T47D (cell line): ENCODE measurements around the gene SAXO2.
A peak's percentile ranks its signal among the peaks of the same experiment; 100 is the strongest.
"Not testable (repeated sequence)": the region's sequence is repeated elsewhere in the genome, so short reads cannot be mapped to it uniquely, and the experiment has no call there.

Source experiments
- DNase-seq, 2 experiments: peaks; one replicate each; pipeline versions ENCODE4 v3.0.0 to v3.0.0-alpha.2; 2011 to 2012; ENCODE audit warnings: low read depth in 1 of 2, low spot score in 1 of 2
- JUND ChIP-seq: IDR thresholded peaks from 2 replicates; pipeline ENCODE4 v1.6.1; 2012; ENCODE audit warnings: low read depth
- in situ Hi-C: cut with HindIII; loops from 2 replicates; pipeline ENCODE4 v1.10.0; 2016; ENCODE audit warnings: low sequenced_read_pairs, low pct_unique_long_range_greater_than_20kb

The SAXO2 gene

DNA sequence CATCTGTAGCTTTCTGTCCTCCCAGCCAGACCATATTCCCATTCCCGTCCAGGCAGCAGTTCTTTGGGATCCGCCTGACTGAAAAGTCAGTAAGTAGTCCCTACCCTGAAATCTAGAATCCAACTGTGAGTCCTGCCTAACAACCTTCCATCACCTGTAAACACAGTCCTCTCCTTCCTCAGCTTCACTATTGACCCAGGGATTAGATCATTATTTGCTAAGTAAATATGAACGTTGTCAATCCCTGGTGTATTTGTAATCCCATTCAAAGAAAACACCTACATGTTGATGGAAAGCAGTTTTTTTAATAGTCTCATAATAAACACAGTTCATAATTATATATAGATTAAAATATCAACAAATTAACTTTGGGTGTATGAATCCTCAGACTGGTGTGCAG lies 732 bp downstream of the SAXO2 start:
- DNase-seq: peak; percentile 39 to 78
- no peak for TF ChIP-seq JUND

DNA sequence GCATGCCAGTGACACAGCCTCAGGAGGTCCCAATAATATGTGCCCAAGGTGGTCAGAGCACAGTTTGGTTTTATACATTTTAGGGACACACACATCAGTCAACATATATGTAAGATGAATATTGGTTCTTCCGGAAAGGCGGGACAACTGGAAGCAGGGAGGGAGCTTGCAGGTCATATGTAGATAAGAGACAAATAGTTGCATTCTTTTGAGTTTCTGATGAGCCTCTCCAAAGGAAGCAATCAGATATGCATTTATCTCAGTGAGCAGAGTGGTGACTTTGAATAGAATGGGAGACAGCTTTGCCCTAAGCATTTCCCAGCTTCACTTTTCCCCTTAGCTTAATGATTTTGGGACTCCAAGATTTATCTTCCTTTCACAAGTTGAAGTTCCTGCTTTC lies 4.5 kb downstream of the SAXO2 start:
- in situ Hi-C loops, DNase-seq: not testable (repeated sequence)

More for the DNA sequence above, 732 bp downstream of the SAXO2 start:
- in situ Hi-C loops: no loop called here

DNA sequence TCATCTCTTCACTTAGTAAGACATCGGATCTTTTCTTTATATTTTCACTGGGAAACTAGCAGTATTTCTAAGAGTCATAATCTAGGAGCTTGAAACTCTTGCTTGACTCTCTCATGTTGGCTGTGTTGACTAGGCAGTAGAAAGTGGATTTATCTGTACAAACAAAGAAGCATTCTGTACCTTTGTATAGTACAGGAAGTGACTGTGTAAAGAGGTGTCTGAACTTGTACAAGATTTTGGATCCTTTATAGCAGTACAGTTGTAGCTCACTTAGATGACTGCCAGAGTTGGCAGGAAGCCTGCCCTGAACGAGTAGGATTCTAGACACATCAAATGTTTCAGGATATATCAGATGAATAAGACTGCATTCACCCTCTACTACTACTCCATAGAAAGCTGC lies 5.8 kb downstream of the SAXO2 start:
- in situ Hi-C loops, DNase-seq: not testable (repeated sequence)

DNA sequence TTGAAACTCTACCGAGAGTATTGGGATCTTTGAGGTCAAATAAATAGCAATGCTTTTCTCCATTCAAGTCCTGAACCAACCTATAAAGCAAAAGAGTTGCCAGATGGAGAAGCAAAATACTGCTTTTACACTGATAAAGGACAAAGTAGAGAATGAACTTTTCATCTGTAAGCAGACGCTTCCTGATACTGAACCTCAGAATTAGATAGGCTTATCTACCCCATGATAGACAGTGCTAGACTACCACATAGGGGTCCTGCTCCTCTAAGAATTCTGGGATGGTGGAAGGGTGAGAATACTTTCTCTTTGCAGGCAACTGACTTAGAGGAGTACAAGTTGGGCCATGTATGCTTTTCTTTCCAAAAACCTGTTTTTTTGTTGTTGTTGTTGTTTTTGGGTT lies 9.5 kb downstream of the SAXO2 start:
- TF ChIP-seq JUND: no peak
- in situ Hi-C loops: no loop called here
- DNase-seq: no peak

DNA sequence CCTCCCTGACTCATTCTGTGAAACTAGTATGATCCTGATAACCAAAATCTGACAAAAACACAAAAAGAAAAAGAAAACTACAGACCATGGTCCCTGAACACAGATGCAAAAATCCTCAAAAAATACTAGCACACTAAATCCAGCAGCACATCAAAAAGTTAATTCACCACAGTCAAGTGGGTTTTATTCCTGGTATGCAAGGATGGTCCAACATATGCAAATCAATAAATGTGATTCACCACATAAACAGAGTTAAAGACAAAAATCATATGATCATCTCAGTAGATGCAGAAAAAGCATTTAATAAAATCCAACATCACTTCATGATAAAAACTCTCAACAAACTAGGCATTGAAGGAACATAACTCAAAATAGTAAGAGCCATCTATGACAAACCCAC lies 12.8 kb downstream of the SAXO2 start:
- no peak for DNase-seq
- in situ Hi-C loops: no loop called here
- TF ChIP-seq JUND: no peak

DNA sequence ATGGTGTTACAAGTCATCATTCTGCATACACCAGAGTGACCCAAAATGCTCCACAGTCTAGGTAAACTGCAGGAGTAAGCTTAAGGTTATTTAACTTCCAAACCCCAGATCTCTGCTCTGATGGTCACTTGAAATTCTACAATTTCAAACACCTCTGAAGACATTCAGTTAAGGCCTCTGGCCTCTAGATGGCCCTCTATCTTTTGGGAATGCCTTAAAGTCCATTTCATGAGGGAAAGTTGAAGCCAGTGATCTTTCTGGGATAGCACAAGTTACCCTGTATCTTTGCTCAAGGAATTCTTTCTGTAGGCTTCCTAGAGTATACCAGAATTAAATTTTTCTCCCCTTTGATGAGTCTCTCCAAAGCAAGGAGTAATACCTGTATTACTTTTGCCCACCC lies 18.7 kb downstream of the SAXO2 start:
- in situ Hi-C loops, DNase-seq: not testable (repeated sequence)

DNA sequence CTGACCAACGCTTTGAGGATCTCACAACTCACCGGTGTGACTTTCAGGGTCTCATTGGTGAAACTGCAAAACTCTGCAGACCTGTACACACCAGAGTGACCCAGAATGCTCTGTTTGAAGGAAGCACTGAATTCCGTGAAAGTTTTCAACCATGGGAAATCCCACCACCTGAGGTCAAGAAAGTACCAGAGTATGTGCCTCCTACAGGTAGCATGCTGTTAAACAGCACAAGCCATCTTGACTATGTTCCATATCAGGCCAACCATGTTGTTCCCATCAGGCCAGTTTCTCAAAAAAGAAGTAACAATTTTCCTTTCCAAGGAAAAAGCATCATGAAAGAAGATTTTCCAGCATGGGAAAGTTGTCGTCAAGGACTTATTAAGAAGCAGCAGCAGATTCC lies 19.8 kb downstream of the SAXO2 start:
- DNase-seq, in situ Hi-C loops: not testable (repeated sequence)

DNA sequence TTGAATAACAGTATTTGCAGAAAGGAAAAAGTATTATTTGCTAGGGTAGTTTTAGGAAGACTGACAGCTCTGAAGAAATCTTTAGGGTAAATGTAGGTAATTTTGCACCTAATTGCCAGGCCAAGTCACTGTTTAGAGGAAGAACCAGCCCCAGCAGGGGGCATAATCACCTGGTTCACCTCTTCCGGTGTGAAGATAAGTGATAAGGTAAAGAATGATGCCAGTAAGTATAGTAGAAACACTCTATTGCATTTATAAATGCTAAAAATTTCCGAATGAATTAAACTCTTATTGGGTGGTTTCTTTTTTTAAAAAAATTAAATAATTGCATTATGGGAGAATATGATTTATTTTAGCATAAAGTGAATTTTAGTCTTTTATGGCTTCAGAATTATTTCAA lies 21.8 kb downstream of the SAXO2 start:
- in situ Hi-C loops, DNase-seq: not testable (repeated sequence)

DNA sequence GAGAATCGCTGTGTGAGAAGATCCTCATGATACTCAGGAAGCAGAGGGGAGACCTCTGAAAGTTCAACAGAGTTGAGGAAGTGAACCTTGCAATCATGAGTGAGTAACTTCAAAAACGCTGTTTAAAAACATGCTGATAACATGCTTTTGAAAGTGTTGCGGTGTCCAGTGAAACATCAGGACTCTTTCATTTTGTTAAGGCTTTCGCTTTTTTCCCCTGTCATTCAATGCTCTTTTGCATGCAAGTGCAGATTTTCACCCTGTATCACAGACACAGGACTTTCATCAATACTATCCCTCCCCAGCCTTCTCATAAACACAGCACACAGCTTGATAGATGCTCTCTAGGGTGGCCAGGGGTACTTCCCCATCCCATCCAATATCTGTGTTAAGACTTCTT lies 23.9 kb downstream of the SAXO2 start:
- in situ Hi-C loops, DNase-seq: not testable (repeated sequence)

DNA sequence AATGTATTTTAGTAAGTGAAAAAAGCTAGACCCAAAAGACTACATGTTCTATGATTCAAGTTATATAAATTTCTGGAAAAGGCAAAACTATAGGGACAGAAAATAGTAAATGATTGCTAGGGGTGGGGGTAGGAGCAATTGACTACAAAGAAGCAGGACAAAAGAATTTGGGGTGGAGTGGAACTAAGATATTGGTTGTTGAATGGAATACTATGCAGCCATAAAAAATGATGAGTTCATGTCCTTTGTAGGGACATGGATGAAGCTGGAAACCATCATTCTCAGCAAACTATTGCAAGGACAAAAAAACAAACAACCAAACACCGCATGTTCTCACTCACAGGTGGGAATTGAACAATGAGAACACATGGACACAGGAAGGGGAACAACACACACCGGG lies 25.6 kb downstream of the SAXO2 start:
- DNase-seq, in situ Hi-C loops: not testable (repeated sequence)

DNA sequence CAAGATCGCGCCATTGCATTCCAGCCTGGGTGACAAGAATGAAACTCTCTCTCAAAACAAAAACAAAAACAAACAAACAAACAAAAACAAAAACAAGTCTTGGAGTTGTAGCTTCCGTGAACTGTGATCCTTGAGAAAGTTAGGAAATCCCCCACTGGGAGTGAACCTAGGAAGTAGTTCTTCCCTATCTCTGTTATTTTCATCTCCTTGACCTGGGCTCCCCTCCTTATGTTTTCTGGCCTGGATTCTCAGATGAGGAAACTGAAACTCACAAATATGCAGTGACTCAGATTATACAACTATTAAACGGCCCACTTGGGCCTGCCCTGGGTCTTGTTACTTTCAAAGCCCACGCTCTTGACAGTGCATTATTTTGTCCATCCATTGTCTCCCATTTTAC lies 29.7 kb downstream of the SAXO2 start:
- DNase-seq: no peak
- in situ Hi-C loops: no loop called here
- TF ChIP-seq JUND: no peak

DNA sequence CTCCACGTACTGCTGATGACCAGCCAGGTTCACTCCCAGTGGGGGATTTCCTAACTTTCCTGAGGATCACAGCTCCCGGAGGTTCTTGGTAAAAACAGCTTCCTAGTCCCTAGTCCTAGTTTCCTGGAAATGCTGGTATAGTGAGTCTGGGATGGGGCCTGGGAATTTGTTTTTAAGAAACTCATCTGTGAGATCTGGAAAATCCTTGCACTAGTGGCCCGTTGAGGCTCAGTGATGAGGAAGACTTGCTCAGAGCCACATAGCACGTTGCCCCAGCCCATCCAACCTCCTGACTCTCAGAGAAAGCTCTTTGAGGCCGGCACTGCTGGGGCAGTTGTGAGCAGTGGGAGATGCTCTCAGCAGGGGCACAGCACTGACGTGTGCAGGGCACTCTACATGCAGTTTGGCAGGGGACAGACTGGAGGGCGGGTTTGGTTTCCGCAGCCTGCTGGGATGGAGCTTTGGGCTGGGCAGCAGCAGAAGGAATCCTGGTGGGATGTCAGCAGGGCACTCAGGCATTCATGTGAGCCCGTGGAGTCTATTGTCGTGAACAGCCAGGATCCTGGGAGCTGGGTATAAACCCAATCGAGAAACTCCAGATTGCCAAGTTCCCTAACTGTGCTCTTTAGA lies 31.6 kb downstream of the SAXO2 start:
- in situ Hi-C loops: no loop called here
- no peak for DNase-seq
- TF ChIP-seq JUND: no peak

DNA sequence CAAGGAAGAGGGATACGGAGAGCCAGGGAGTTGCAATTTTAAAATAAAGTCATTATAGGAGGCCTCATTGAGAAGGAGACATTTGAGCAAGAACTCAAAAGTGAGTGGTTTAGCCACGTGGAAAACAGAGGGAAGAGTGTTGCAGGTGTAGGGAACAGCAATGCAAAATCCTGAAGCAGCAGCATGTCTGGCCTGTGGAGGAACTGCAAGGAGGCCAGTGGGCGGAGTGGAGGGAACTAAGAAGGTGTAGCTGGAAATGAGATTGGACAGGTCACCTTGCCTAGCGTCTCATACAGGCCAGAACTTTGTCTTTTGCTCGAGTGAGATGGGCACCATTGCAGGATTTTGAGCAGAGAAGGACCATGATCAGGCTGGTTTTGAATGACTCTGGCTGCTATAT lies 34.9 kb downstream of the SAXO2 start:
- peak in 1 of 2 experiments; percentile 23 for DNase-seq
- in situ Hi-C loops: no loop called here
- no peak for TF ChIP-seq JUND

DNA sequence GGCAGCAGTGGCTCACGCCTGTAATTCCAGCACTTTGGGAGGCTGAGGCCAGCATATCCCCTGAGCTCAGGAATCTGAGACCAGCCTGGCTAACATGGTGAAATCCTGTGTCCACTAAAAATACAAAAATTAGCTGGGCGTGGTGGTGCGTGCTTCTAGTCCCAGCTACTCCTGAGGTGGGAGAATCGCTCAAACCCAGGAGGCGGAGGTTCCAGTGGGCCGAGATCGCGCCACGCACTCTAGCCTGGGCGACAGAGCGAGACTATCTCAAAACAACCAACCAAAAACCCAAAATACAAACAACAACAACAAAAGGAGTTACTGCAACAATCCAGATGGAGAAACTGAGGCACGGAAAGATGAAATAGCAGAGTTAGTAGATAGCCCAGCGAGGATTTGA lies 35.4 kb downstream of the SAXO2 start:
- DNase-seq: no peak
- no peak for TF ChIP-seq JUND
- in situ Hi-C loops: no loop called here
